HepG2 (cell line): Measurements from ENCODE around the gene KLK7. TPM values are rescaled to one million over a fixed set of nuclear protein-coding genes. Genes with fewer than 3 reads are reported as not detected.

ENCODE experiments used
- ATAC-seq: fragments of 200-7000 bp; cut with Tn5 transposase; 3 replicates; pipeline ENCODE4 v1.9.1; 2020; ENCODE audit warnings: mild to moderate bottlenecking, moderate library complexity
- BruUV-seq: library from RNA; stranded (reverse); fragments of 400-500 nt; replicated peaks from 2 replicates; lab custom pipeline; 2021; lab: Mats Ljungman, UMichigan
- CTCF ChIA-PET: fragments of 300-600 bp; formaldehyde crosslinking; extraction: SDS; loops from one replicate; lab custom pipeline; 2021; ENCODE audit warnings: low total read pairs, inconsistent platforms, low intra/inter-chr PET ratio; lab: Yijun Ruan, JAX
- POLR2A ChIA-PET: fragments of 350-600 bp; sonication (Branson Sonifier 250); formaldehyde crosslinking; loops from one replicate; lab custom pipeline; 2020; ENCODE audit warnings: antibody characterized with exemption, inconsistent platforms; lab: Yijun Ruan, JAX
- DNase-seq: peaks from one replicate; pipeline ENCODE4 v3.0.0-alpha.2; 2015; ENCODE audit warnings: low spot score
- FAIRE-seq: peaks from 3 replicates; lab custom pipeline; 2011; peaks lifted over from hg19 to GRCh38; lab: Jason Lieb, UNC
- H2AFZ ChIP-seq: one replicate; pipeline ENCODE4 v1.6.1; 2011; ENCODE audit warnings: low read length, inconsistent platforms
- H3K27ac ChIP-seq: fragments of 300-600 bp; 3 replicates; pipeline ENCODE4 v1.8.0; 2011; ENCODE audit warnings: mixed run types, mild to moderate bottlenecking, mixed read lengths, low read length, inconsistent platforms; ENCODE audit not compliant: insufficient read depth; ENCODE audit errors: extremely low read length
- H3K27me3 ChIP-seq, 2 experiments: fragments of 200-600 bp in 1 of 2; 2 replicates in 1 of 2; 3 replicates in 1 of 2; pipeline versions ENCODE4 v1.6.0 to v1.8.0; 2011; ENCODE audit warnings: low read length in 2 of 2, mild to moderate bottlenecking in 2 of 2, moderate library complexity in 2 of 2, inconsistent platforms in 1 of 2; ENCODE audit not compliant: insufficient read depth in 2 of 2, control insufficient read depth in 1 of 2
- H3K36me3 ChIP-seq, 2 experiments: fragments of 200-600 bp in 1 of 2; replicated peaks in 1 of 2; 2 replicates in 1 of 2; 3 replicates in 1 of 2; pipeline versions ENCODE4 v1.5.1 to v1.8.0; 2011; ENCODE audit warnings: low read length in 2 of 2, inconsistent platforms in 1 of 2; ENCODE audit not compliant: insufficient read depth in 2 of 2, control insufficient read depth in 1 of 2
- H3K4me1 ChIP-seq: 2 replicates; pipeline ENCODE4 v1.5.1; 2012; ENCODE audit warnings: low read length, inconsistent platforms; ENCODE audit not compliant: insufficient read depth
- H3K4me2 ChIP-seq: 2 replicates; pipeline ENCODE4 v1.6.0; 2011; ENCODE audit warnings: low read depth, low read length, inconsistent platforms
- H3K4me3 ChIP-seq, 3 experiments: fragments of 200-600 bp in 1 of 3; sonication (generic), shearing (Covaris generic) in 1 of 3; replicated peaks in 1 of 3; 2 replicates each; pipeline ENCODE4 v1.5.1; 2011 to 2016; ENCODE audit warnings: low read length in 3 of 3, inconsistent platforms in 2 of 3, low read depth in 2 of 3, mild to moderate bottlenecking in 2 of 3, control low read depth in 1 of 3, mixed read lengths in 1 of 3; ENCODE audit not compliant: insufficient read depth in 1 of 3
- H3K79me2 ChIP-seq: one replicate; pipeline ENCODE4 v1.6.1; 2011; ENCODE audit warnings: low read length, inconsistent platforms; ENCODE audit not compliant: insufficient read depth
- H3K9ac ChIP-seq: 2 replicates; pipeline ENCODE4 v1.6.0; 2011; ENCODE audit warnings: mild to moderate bottlenecking, low read depth, low read length, inconsistent platforms; ENCODE audit not compliant: insufficient read depth
- H3K9me3 ChIP-seq: 2 replicates; pipeline ENCODE4 v1.5.1; 2012; ENCODE audit warnings: mild to moderate bottlenecking, low read length
- H4K20me1 ChIP-seq: 2 replicates; pipeline ENCODE4 v1.6.0; 2011; ENCODE audit warnings: inconsistent platforms, mild to moderate bottlenecking, low read length, moderate library complexity; ENCODE audit not compliant: insufficient read depth
- HHEX ChIP-seq: IDR thresholded peaks from 2 replicates; pipeline ENCODE4 v1.6.1; 2016; ENCODE audit warnings: control low read depth
- NFYC ChIP-seq: IDR thresholded peaks from 2 replicates; pipeline ENCODE4 v1.6.1; 2016; ENCODE audit warnings: missing genetic modification reagents, missing compliant biosample characterization
- PCBP1 ChIP-seq: fragments of 200-400 bp; formaldehyde crosslinking; IDR thresholded peaks from 2 replicates; pipeline ENCODE4 v1.6.1; 2017; ENCODE audit warnings: mild to moderate bottlenecking, low read depth, low read length, borderline replicate concordance
- RAD21 ChIP-seq: fragments of 450-650 bp; formaldehyde crosslinking; IDR thresholded peaks from 2 replicates; pipeline ENCODE4 v1.5.0; 2020; ENCODE audit warnings: mild to moderate bottlenecking
- RARG ChIP-seq: sonication (generic); formaldehyde crosslinking; IDR thresholded peaks from 2 replicates; pipeline ENCODE4 v1.4.0; 2020; ENCODE audit warnings: low read depth, mild to moderate bottlenecking, missing genetic modification reagents
- RELA ChIP-seq: sonication (generic); formaldehyde crosslinking; IDR thresholded peaks from 2 replicates; pipeline ENCODE4 v1.4.0; 2020; ENCODE audit warnings: missing genetic modification reagents
- SAP130 ChIP-seq: IDR thresholded peaks from 2 replicates; pipeline ENCODE4 v1.6.1; 2016; ENCODE audit warnings: low read depth
- TOE1 ChIP-seq: sonication (generic); formaldehyde crosslinking; IDR thresholded peaks from 2 replicates; pipeline ENCODE4 v1.4.0; 2020; ENCODE audit warnings: mild to moderate bottlenecking, missing genetic modification reagents
- ZKSCAN5 ChIP-seq: sonication (generic); formaldehyde crosslinking; IDR thresholded peaks from 2 replicates; pipeline ENCODE4 v1.5.1; 2020; ENCODE audit warnings: mild to moderate bottlenecking, missing genetic modification reagents
- ZNF136 ChIP-seq: sonication (generic); formaldehyde crosslinking; IDR thresholded peaks from 2 replicates; pipeline ENCODE4 v1.8.1; 2022; ENCODE audit warnings: low read depth, mild to moderate bottlenecking, moderate library complexity, missing genetic modification reagents
- ZNF17 ChIP-seq: sonication (generic); formaldehyde crosslinking; IDR thresholded peaks from 2 replicates; pipeline ENCODE4 v1.5.0; 2020; ENCODE audit warnings: mild to moderate bottlenecking, missing genetic modification reagents
- ZNF251 ChIP-seq: sonication (generic); formaldehyde crosslinking; IDR thresholded peaks from 2 replicates; pipeline ENCODE4 v1.9.0; 2021; ENCODE audit warnings: mild to moderate bottlenecking, missing genetic modification reagents
- ZNF282 ChIP-seq: fragments of 450-650 bp; IDR thresholded peaks from 2 replicates; pipeline ENCODE4 v1.6.1; 2018; ENCODE audit not compliant: partially characterized antibody
- ZNF30 ChIP-seq: sonication (generic); formaldehyde crosslinking; IDR thresholded peaks from 2 replicates; pipeline ENCODE4 v1.5.0; 2020; ENCODE audit warnings: mild to moderate bottlenecking, missing genetic modification reagents
- ZNF441 ChIP-seq: sonication (generic); formaldehyde crosslinking; IDR thresholded peaks from 2 replicates; pipeline ENCODE4 v1.7.0; 2021; ENCODE audit warnings: missing genetic modification reagents, borderline replicate concordance
- WGBS: methylation state at CpG from one replicate; pipeline ENCODE4 v1.1.6; 2017; ENCODE audit warnings: low lambda C conversion rate; 5-methylcytosine and 5-hydroxymethylcytosine counted together
- in situ Hi-C: cut with HindIII; loops from 2 replicates; pipeline ENCODE4 v1.10.0; 2017; ENCODE audit warnings: low pct_unique_long_range_greater_than_20kb; ENCODE audit not compliant: extremely low pct_ligation_motif_present
- intact Hi-C: fragments of 100-400 bp; cut with micrococcal nuclease; formaldehyde crosslinking; loops from one replicate; pipeline ENCODE4 v1.10.0; 2022; ENCODE audit not compliant: unreplicated experiment
- polyA plus RNA-seq, 8 experiments: library from polyadenylated mRNA; depleted of rRNA in 3 of 8; stranded (reverse) in 7 of 8; unstranded in 1 of 8; fragments of >200 nt; fragmentation: Illumina TruSeq in 4 of 8; extraction: Trizol in 4 of 8; gene quantifications; 2 replicates each; pipeline versions ENCODE4 v1.2.1 to v1.2.3, GENCODE V29; 2011 to 2016; ENCODE audit warnings: low read depth in 4 of 8, missing spikeins in 1 of 8, mixed read lengths in 1 of 8; ENCODE audit not compliant: insufficient read depth in 1 of 8
- total RNA-seq, 5 experiments: library from RNA; depleted of rRNA; stranded (reverse); fragments of >200 nt; fragmentation: Illumina TruSeq; extraction: Trizol; gene quantifications; 2 replicates each; pipeline ENCODE4 v1.2.3, GENCODE V29; 2016; ENCODE audit warnings: low read depth in 1 of 5
- TF ChIP-seq, protein P1 (sequence below): sonication (generic); formaldehyde crosslinking; IDR thresholded peaks from 2 replicates; pipeline ENCODE4 v1.4.0; 2020; ENCODE audit warnings: missing genetic modification reagents

Gene KLK7
- total and polyA plus RNA-seq, 2 of the 13 experiments (the other 11 are each of a cell fraction or from before 2014, with no cell fraction given) = not detected

DNA sequence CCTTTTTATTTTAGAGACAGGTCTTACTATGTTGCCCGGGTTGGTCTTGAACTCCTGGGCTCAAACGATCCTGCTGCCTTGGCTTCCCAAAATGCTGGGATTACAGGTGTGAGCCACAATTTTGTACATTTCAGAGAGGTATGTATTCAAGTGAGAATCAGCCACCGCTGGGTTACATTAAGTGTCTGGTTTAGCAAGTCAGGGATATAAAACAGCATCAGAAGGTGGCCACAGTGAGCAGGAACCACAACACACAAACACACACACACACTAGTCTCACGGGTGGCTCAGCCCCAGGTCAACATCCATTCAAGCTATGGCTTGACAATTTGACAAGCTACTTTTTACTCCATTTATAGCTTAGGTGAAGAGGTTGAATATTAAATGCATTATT, 51.0 kb downstream of the KLK7 start:
- H3K79me2 ChIP-seq = no peaks in the 10 kb centered on the region
- no peaks in the 10 kb centered on the region for H4K20me1 ChIP-seq
- no peaks in the 10 kb centered on the region for H3K36me3 ChIP-seq
- no peak overlapping the region for H2AFZ ChIP-seq
- no TSS peak for BruUV-seq
- ChIA-PET POLR2A (no interaction called here), CTCF (no interaction called here)
- TF ChIP-seq RELA (CRISPR knock-in tag) (no peak), ZNF17 (CRISPR knock-in tag) (no peak), RAD21 (CRISPR knock-in tag) (no peak), ZNF251 (CRISPR knock-in tag) (no peak), NFYC (no peak), ZNF441 (no peak), RARG (CRISPR knock-in tag) (no peak), ZNF282 (no peak), ZNF30 (no peak), TOE1 (no peak), ZKSCAN5 (CRISPR knock-in tag) (no peak), HHEX (CRISPR knock-in tag) (no peak), SAP130 (CRISPR knock-in tag) (no peak), PCBP1 (no peak), ZNF136 (CRISPR knock-in tag) (no peak)
- TF ChIP-seq, protein P1, sequence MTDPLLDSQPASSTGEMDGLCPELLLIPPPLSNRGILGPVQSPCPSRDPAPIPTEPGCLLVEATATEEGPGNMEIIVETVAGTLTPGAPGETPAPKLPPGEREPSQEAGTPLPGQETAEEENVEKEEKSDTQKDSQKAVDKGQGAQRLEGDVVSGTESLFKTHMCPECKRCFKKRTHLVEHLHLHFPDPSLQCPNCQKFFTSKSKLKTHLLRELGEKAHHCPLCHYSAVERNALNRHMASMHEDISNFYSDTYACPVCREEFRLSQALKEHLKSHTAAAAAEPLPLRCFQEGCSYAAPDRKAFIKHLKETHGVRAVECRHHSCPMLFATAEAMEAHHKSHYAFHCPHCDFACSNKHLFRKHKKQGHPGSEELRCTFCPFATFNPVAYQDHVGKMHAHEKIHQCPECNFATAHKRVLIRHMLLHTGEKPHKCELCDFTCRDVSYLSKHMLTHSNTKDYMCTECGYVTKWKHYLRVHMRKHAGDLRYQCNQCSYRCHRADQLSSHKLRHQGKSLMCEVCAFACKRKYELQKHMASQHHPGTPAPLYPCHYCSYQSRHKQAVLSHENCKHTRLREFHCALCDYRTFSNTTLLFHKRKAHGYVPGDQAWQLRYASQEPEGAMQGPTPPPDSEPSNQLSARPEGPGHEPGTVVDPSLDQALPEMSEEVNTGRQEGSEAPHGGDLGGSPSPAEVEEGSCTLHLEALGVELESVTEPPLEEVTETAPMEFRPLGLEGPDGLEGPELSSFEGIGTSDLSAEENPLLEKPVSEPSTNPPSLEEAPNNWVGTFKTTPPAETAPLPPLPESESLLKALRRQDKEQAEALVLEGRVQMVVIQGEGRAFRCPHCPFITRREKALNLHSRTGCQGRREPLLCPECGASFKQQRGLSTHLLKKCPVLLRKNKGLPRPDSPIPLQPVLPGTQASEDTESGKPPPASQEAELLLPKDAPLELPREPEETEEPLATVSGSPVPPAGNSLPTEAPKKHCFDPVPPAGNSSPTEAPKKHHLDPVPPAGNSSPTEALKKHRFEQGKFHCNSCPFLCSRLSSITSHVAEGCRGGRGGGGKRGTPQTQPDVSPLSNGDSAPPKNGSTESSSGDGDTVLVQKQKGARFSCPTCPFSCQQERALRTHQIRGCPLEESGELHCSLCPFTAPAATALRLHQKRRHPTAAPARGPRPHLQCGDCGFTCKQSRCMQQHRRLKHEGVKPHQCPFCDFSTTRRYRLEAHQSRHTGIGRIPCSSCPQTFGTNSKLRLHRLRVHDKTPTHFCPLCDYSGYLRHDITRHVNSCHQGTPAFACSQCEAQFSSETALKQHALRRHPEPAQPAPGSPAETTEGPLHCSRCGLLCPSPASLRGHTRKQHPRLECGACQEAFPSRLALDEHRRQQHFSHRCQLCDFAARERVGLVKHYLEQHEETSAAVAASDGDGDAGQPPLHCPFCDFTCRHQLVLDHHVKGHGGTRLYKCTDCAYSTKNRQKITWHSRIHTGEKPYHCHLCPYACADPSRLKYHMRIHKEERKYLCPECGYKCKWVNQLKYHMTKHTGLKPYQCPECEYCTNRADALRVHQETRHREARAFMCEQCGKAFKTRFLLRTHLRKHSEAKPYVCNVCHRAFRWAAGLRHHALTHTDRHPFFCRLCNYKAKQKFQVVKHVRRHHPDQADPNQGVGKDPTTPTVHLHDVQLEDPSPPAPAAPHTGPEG (CRISPR knock-in tag) = no peak
- H3K4me3 ChIP-seq = no peak overlapping the region
- no peak for FAIRE-seq
- no peaks in the 10 kb centered on the region for H3K27me3 ChIP-seq
- in situ Hi-C loops (loop anchor here (5.0 to 25.0 kb wide), 2 partner anchors 85 to 155 kb away; partner anchors contain the start of genes KLK10 and KLK14), intact Hi-C loops (loop anchor here (10.0 kb wide), 2 partner anchors 82 to 172 kb away; partner anchors contain the start of genes CTU1 and KLK10)
- DNase-seq = no peak
- no peaks in the 10 kb centered on the region for H3K4me1 ChIP-seq
- no peak for ATAC-seq
- no peaks in the 10 kb centered on the region for H3K9me3 ChIP-seq
- no peak overlapping the region for H3K4me2 ChIP-seq
- H3K27ac ChIP-seq = no peak overlapping the region
- no peak overlapping the region for H3K9ac ChIP-seq
- 18% methylated on average over 4 of the region's 4 CpGs for WGBS
